Mammary epithelial cell (primary cell): ENCODE measurements around the gene GRK4.

Experiments
- CTCF ChIP-seq, 2 donors: IDR thresholded peaks in 1 of 2; conservative IDR thresholded peaks in 1 of 2; 2 replicates each; pipeline ENCODE4 v1.5.1; 2011 to 2012; ENCODE audit warnings: inconsistent platforms in 2 of 2, low read length in 2 of 2, mild to moderate bottlenecking in 2 of 2, control low read depth in 1 of 2, low read depth in 1 of 2; ENCODE audit not compliant: insufficient read depth in 1 of 2; ENCODE audit errors: extremely low read depth in 1 of 2
- EZH2 ChIP-seq: IDR thresholded peaks from 2 replicates; pipeline ENCODE4 v1.6.1; 2012; ENCODE audit warnings: low read length, inconsistent platforms, borderline replicate concordance

GRCh38 chr4:3074846-3075651 is 111.7 kb downstream of the GRK4 start:
- TF ChIP-seq CTCF (conservative IDR thresholded peaks at IDR 0.05 in 1 of 2, IDR thresholded peaks at IDR 0.05 in 1 of 2; ENCODE audit: extremely low read depth in 1 of 2, insufficient read depth in 1 of 2, low read depth in 1 of 2, low read length in 2 of 2) = no peak
- TF ChIP-seq EZH2 = no peak
